GM21619 (cell line): ENCODE measurements around the gene VAT1.

Source experiments
- ATAC-seq: cut with Tn5 transposase; IDR thresholded peaks from one replicate; pipeline ENCODE4 v1.9.1; 2021; ENCODE audit not compliant: unreplicated experiment

VAT1 gene

DNA sequence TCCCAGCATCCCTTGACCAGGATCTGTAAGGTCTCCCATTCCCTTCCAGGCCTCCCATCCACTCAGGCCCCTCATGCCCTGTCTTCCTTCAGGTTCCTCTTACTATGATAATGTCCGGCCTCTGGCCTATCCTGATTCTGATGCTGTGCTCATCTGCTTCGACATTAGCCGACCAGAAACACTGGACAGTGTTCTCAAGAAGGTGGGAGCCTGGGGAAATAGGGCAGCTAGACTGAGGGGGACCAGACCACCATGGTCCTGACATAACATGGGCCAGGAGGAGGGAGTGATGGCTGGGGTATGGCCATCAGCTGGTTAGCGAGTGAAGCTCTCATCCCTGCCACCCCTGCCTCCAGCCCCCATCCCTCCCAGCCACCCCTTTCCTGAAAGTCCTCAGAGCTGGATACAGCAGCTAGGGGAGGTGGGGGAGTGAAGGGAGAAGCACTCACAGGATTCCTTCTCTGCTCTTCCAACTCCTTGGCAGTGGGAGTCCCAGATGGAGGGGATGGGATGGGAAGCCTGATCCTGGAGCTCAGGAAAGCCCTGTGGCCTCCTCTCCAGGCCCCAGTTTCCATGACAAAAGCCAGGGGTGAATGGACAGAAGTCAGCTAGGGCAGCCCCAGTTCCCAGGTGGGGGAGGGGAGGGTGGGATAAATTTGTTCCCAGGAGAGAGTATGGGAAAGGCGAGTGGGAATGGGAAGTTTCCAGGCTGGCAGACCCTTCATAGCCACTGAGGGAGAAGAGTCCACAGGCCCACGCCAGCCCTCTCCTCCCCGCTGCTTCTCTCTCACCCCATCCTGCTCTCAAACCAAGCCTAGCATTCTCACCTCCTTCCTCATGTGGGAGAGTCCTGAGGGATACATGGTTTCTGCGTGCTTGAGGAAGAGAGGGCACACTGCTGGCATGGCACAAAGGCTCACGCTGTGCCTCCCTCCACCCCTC is 5.2 kb upstream of the VAT1 start:
- ATAC-seq, result no peak

DNA sequence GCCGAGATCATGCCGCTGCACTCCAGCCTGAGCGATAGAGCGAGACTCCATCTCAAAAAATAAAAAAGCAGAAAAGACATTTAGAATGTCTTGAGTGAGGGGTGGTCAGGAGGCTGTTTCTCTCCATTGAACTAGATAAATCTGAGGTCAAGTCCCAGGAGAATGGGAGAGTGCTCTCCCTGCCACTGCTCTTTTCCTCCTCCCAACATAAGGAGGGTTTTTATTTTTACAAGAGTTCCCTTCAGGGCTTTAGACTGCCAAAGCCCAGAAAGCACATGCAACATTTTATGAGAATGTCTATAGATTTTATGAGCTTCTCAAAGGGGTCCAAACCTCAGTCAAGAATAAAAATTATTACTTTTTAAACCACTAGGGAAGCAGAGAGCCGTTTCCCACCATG is 4.4 kb upstream of the VAT1 start:
- no peak for ATAC-seq

DNA sequence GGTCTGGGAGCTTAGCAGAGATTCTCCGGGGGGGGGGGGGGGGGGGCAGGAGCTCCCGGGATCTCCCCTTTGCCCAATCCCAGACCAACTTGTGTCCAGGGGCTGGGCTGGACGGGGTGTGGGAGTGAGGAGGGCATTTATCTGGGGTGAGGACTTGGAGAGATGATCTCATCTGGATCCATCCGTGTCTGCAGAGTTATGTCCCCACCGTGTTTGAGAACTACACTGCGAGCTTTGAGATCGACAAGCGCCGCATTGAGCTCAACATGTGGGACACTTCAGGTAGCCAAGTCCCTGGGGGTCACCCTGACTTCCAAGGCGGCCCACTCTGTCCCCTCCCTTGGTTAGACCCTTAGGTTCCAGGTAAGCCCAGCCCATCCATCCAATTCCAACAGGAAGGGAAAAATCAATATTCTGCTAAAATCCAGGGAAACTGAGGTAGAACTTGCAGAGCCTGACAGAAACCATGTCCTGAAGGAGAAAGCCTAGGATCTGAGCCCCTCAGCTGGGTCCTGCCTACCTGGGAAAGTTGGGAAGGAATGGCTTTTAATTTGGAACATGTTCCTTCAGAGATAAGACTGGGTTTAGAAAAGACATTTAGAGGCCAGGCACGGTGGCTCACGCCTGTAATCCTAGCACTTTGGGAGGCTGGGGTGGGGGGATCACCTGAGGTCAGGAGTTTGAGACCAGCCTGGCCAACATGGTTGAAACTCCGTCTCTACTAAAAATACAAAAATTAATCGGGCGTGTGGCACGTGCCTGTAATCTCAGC is 3.8 kb upstream of the VAT1 start:
- ATAC-seq, result no peak

DNA sequence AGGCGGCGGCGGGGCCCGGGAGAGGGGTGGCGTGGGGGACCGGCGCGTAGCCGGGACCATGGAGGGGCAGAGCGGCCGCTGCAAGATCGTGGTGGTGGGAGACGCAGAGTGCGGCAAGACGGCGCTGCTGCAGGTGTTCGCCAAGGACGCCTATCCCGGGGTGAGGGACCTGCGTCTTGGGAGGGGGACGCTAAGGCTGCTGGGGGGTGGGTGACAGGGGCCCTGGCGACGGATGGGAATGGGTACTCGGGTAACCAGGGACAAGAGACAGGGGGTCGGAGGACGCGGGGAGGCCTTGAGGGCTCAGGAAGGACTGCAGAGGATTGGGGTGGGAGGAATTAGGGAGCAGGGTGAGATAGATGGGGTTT is 3.1 kb upstream of the VAT1 start:
- ATAC-seq, result no peak

DNA sequence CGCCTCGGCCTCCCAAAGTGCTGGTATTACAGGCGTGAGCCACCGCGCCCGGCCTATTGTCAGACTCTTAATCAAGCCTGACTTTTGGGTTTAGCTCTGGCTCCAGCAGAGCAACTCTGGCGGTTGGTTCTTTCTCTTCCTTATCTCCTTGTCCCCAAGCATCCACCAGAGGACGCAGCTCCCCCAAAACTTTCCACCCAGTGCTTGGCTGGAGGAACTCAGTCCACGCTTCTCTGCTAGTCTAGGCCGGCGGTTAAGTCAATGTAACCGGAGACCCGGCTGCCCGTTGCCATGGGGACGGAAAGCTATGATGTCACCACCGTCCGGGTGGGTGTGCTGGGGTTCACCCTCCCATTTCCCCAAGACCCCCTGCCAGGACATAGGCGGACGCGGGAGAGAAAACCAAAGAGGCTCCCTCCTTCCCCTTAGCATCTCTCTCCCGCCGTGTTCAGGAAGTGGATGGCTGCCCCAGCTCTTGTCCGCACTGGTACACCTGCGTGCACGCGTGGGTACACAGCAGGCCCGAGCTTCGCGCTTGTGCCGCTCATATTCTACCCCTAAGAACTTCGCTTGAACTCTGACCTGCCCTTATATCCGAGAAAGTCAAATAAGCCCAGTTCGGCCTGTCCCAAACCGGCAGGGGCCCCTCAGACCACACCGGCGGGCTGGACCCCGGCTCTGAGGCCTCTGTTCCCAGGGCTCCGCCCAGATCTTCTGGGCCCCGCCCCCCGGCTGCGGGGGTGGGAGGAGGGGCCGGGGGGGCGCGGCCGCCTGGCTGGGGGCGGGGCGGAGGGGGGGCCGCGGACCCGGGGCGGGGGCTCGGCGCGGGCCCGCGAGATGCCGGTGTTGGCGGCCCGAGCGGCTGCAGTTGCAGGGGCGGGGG is 2.5 kb upstream of the VAT1 start, which contains the start of gene RND2:
Gene RND2 (plus strand): TSS at position 825 of the 883 bp plus-strand sequence. CDS start 117 bp downstream, outside the sequence.
- ATAC-seq, result peak; percentile 41

DNA sequence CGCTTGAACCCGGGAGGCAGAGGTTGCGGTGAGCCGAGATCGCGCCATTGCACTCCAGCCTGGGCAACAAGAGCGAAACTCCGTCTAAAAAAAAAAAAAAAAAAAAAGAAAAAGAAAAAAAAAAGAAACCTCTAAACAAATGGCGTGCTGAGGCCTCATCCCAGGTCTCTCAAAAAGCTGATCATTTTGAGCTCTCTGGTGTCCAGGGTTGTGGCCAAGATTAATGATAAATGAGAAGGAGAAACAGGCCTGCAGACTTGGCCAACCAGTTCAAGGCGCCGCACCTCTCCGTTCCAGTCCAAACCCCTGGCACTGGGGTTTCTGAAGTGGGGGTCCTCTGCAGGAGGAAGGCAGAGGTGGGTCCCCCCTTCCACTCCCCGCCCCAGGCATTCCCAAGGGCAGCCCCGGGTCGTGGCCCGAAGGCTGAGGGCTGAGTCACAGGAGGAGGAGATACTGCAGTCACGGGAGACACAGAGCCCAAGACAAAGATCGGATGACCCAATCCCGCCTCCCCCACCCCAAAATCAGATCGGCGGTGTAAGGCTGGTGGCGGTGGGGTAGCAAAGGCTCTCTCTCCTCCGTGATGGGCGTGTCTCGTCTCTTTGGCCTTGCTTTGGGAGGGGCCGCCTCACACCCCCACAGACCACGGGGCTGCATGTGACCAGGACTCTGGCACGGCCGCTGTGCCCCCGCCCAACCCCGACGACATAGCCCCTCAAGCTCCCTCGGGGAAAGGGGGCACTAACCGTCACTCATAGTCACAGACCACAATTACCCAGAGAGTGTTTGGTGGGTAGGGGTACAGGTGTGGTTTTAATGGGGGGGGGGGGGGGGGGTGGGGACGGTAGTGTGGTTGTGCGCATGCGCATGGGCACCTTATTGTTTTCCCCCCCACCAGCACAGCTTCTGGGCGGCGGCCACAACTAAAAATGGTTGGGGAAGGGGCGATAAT is 1.1 kb downstream of the VAT1 start:
- no peak for ATAC-seq

DNA sequence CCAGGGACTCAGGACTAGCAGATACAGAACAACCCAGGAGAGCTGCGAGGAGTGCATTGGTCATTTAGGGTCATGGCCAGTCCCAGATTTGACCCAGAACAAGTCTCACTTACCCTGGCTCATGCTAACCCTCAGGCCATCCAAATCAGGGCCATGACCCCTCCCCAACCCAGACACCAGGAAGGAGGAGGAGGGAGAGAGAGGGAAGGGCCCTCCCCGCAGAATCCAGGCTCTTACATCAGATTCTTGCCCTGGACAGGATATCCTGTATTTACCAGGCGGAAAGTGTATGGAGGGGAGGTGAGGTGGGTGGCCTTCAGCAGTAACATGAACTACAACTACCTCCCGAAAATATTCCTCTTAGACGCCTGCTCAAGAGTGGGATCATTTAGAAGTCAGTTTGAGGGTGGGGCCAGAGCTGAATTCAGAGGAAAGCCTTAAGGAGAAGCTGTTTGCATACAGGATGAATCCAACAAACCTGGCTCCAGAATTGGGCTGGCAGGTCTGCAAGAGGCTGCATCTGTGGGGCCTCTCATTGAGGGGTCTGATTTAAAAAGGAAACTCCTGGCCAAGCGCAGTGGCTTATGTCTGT is 2.1 kb downstream of the VAT1 start:
- ATAC-seq, result no peak

DNA sequence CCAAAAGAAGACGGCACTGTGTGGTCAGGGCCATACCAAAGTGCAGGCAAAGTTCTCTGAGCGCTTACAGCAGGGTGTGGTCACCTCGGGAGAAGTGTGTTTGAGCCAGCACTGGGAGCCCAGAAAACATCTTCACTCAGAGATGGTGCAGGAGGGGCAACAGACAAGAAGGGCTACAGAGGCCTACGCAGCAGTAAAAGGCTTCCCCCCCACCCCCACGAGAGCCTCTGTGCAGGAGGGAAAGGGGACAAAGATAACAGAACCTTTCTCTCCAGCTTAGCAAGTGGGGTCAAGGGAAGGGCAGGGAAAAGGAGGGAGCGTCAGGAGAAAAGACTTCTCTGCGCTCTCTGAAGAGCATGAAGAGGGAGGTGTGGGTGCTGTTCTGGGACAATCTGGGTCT is 2.8 kb downstream of the VAT1 start:
- no peak for ATAC-seq

DNA sequence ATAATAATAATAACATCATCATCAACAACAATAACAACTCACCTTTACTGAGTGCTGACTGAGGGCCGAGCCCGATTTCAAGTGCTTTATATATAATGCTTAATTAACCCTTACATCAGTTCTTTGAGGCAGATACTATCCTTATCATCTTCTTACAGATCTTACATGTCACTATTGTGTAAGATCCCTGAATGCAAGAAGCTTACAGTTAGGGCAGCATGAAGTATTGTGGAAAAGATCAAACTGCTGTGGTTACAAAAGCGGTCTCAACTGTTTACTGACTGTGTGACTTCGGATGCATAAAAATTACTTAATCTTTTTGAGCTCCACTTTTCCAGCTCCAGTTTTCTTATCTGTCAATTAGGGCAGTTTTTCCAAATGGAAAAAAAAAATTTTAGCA is 3.3 kb downstream of the VAT1 start:
- ATAC-seq, result no peak

DNA sequence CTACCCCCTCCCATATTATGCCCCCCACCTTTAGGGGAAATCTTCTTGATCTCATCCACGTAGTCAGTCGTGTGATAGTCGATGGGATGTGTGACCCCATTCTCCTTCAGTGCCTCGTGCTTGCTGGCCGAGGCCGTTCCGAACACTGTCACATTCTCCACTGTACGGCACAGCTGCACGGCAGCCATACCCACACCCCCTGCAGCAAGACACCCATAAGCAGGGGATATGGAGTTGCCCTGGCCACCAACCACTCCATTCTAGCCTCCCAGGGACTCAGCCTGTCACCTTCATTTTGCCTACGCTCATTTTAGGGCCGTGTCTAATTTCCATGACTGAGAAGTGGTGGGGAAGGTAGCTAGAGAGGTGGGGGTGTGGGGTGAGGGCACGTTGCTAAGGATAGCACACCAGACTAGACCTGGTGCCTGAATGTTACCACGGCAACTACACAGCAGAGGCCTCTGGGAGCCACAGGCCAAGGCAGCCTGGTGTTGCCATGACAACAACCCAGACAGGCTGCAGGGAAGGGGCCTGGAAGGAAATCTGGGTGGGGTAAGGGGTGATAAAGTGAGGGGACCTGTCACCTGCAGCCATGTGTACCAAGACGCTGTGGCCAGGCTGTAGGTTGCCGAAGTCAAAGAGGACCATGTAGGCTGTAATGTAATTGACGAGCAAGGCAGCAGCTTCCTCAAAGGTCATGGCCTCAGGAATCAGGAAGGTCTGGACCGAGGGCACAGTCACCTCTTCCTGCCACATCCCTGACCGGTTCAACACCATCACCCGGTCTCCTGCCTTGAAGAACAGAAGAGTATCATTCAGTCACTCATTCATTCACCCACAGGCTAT is 4.0 kb downstream of the VAT1 start:
- no peak for ATAC-seq

DNA sequence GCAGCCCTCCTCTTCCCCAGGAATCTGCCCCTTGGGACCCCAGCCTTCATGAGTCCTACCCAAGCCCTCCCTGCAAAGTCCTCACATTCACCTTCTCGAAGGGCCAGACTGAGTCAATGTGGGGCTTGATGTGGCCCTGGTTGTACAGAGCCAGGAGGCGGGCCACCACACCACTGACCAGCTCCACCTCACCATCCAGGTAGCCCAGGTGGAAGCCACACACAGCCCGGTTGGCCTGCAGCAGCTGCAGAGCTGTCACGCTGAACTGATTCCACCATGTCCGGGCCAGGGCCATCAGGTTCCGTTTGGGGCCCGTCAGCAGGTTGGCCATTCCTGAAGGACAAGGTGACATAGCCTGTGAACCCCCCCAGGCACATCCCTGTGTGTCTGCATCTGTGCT is 6.0 kb downstream of the VAT1 start:
- no peak for ATAC-seq

DNA sequence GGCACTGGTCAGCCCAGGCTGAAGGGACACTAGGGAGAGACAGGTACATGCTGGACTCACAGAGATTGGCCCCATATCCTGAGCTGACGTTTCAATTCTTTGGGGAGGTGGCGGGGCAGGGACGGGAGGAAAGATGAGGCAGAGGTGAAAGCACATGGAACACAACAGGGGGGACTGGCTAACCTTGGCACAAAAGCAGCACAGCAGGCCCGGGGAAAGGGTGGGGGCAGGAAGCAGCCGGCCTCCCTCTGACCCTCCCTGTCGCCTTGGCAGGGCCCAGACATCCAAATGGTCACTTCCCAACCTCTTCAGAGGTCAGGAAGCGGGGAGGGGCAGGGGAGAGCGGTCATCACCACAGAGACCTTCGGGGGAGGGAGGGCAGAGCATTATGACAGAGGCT is 6.6 kb downstream of the VAT1 start:
- no peak for ATAC-seq

DNA sequence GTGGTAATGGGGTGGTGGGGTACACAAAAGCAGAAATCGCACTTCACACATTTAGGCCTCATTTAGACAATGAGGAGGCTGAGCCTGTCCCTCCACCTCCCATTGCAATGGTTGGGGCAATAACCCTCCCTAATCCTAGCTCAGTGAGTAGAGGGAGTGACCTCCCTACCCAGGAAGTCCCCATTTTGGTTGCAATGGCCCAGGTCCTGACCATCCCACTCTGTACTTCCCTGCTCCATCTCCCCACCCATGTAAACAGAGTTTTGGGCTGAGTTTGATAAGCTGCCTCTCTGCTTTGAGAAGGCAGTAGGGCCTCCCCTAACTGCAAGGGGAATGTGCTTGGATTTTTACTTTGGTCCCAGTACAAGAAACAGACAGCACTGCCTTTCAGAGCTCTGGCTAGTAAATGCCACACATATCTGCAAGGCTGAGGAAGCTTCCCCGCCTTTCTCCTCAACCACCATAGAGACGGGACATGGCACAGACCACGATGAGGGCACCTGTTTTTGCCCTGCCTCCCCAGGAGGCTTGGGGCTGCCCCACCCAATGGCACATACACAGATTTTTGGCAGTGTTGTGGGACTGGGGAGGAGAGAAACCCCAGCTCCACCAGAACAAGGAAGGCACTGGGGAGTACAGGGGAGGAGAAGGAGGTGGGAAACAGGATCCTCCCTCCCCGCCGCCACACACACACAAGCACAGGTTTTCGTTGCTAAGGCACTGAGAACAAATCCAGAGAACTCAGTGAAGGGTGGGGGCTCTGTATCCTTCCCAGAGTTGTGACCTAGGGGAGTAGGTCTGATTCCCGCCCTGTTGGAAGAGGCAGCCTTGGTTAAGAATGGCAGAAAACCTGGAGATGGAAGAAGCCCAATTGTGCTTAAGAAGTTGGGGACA is 7.3 kb downstream of the VAT1 start:
- no peak for ATAC-seq

DNA sequence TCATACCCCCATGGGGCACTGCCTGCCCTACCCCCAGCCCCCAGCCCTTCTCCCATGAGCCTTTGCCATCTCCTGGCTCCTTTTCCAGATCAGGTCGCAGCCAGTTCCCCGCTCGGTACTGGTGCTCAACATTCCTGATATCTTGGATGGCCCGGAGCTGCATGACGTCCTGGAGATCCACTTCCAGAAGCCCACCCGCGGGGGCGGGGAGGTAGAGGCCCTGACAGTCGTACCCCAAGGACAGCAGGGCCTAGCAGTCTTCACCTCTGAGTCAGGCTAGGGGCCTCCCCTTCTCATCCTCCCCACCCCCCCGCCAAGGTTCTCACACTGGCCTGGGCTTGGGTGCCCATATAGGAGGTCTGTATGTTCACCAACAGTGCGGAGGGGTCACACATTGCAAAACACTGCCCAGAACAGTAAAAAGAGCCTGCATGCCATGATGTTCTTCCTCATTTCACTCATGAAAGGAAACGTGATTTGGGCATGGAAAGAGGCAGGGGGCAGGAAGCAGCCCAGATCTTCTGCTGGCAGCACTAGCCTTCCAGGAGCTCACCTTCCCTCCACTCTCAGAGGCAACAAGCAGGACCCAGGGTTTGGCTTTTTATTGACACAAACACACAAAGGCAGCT is 8.1 kb downstream of the VAT1 start:
- ATAC-seq, result no peak

DNA sequence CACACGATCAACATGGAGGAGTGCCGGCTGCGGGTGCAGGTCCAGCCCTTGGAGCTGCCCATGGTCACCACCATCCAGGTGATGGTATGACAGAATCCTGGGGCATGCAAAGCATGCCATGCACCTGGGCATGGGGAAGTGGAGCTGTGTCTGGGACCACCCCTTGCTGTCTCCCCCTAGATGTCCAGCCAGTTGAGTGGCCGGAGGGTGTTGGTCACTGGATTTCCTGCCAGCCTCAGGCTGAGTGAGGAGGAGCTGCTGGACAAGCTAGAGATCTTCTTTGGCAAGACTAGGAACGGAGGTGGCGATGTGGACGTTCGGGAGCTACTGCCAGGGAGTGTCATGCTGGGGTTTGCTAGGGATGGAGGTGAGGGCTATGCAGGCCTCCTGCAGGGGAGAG is 8.9 kb downstream of the VAT1 start:
- no peak for ATAC-seq

DNA sequence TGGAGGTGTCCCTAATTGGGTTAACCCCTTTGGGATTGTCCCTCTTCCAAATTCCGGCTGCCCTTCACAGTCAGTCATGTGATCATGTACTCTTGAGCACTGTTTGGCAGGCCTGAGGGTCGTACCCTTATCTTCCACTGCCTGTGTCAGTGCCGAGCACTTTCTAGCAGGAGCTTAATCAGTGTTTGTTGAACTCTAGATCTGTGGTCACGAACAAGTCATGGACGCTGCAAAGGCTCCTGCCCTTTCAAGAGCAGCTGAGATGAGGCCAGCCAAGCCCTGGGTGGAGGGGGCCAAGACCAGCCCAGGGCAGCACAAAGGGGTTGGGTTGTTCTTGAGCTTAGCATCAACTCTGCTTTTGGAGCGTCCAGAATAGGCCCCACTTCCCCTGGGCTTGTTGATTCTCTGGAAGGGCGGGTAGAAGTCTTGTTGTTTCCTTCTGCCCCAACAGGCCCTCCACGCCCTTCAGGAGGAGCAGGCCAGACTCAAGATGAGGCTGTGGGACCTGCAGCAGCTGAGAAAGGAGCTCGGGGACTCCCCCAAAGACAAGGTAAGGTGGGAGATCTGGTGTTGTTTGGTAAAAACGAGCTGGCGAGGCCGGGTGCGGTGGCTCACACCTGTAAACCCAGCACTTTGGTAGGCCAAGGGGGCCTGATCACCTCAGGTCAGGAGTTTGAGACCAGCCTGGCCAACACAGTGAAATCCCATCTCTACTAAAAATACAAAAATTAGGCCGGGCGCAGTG is 10.3 kb downstream of the VAT1 start:
- ATAC-seq, result no peak
